H1 (cell line): ENCODE data around the gene SOAT2. TPM values are rescaled to one million over a fixed set of nuclear protein-coding genes. Genes with fewer than 3 reads are reported as not detected.

Source experiments
- E2F6 ChIP-seq: IDR thresholded peaks from 2 replicates; pipeline ENCODE4 v1.6.1; 2012; ENCODE audit warnings: inconsistent platforms
- polyA plus RNA-seq, 7 experiments: library from polyadenylated mRNA; depleted of rRNA in 3 of 7; stranded (reverse) in 5 of 7; unstranded in 2 of 7; fragments of >200 nt in 5 of 7; fragments of 200-250 nt in 2 of 7; gene quantifications; 1 replicate in 5 of 7; 2 replicates in 1 of 7; 4 replicates in 1 of 7; pipeline versions ENCODE4 v1.2.1 to v1.2.3, GENCODE V29; 2011 to 2013; ENCODE audit warnings: missing spikeins in 2 of 7, mixed read lengths in 2 of 7
- total RNA-seq: library from RNA; stranded (reverse); fragmentation: NEBNext Ultra II Directional; extraction: Animal tissue kit (Norgen Biotek cat#: 25700); gene quantifications from 2 replicates; pipeline ENCODE4 v1.2.1, GENCODE V29; 2021

The SOAT2 gene
- total and polyA plus RNA-seq, 2 of the 8 experiments (the other 6 are each of a cell fraction or from before 2014, with no cell fraction given) = 0.08 TPM; not detected in 1

GRCh38 chr12:53067074-53067992 lies 36.0 kb upstream of the SOAT2 start (continued):
- TF ChIP-seq E2F6 = no peak
- TF ChIP-seq, all 59 proteins: peak for 0
